Body of pancreas (tissue), 4 donors: ENCODE measurements around the gene RIT2. TPM values are rescaled to one million over a fixed set of nuclear protein-coding genes. Genes with fewer than 3 reads are reported as not detected.

Source experiments
- ATAC-seq: fragments of 150-250 bp; one replicate; pipeline ENCODE4 v1.9.1; 2016
- DNase-seq, 4 donors: peaks; one replicate each; pipeline ENCODE4 v3.0.0-alpha.2; 2019
- H3K27ac ChIP-seq, 4 donors: fragments of 200-600 bp; sonication (generic); 1 replicate in 3 of 4; 2 replicates in 1 of 4; pipeline versions ENCODE4 v1.5.1 to v1.6.1; 2016 to 2019; ENCODE audit warnings: mild to moderate bottlenecking in 1 of 4, mixed read lengths in 1 of 4, moderate library complexity in 1 of 4
- H3K27me3 ChIP-seq, 2 donors: fragments of 200-600 bp; sonication (generic); one replicate each; pipeline ENCODE4 v1.6.0; 2016; ENCODE audit warnings: mild to moderate bottlenecking in 1 of 2
- H3K36me3 ChIP-seq, 2 donors: fragments of 200-600 bp; sonication (generic); replicated peaks in 1 of 2; 2 replicates each; pipeline ENCODE4 v1.5.1; 2016; ENCODE audit warnings: low read depth in 2 of 2; ENCODE audit not compliant: insufficient read depth in 1 of 2
- H3K4me1 ChIP-seq: fragments of 200-600 bp; sonication (generic); one replicate; pipeline ENCODE4 v1.6.0; 2016
- H3K4me3 ChIP-seq, 2 donors: fragments of 200-600 bp; sonication (generic); 1 replicate in 1 of 2; 2 replicates in 1 of 2; pipeline ENCODE4 v1.5.1; 2016 to 2019
- H3K9me3 ChIP-seq, 3 donors: fragments of 200-600 bp; sonication (generic); 1 replicate in 2 of 3; 2 replicates in 1 of 3; pipeline ENCODE4 v1.5.1; 2016
- POLR2A ChIP-seq, 3 donors: fragments of 450-650 bp; IDR thresholded peaks; one replicate each; pipeline ENCODE4 v1.6.1; 2016; ENCODE audit warnings: antibody characterized with exemption in 3 of 3, mild to moderate bottlenecking in 2 of 3
- WGBS, 2 donors: methylation state at CpG; one replicate each; pipeline ENCODE4 v1.1.5; 2017; 5-methylcytosine and 5-hydroxymethylcytosine counted together
- intact Hi-C: fragments of 100-400 bp; cut with DNase I; formaldehyde crosslinking; loops from one replicate; pipeline ENCODE4 v1.15.1; 2023
- total RNA-seq, 2 donors: library from RNA; depleted of rRNA; stranded (reverse); fragments of >200 nt; gene quantifications; one replicate each; pipeline ENCODE4 v1.1.0, GENCODE V29; 2016
- TF ChIP-seq, protein P1 (sequence below), 7 experiments: fragments of 450-650 bp in 4 of 7; fragments of 200-600 bp in 3 of 7; sonication (generic) in 3 of 7; IDR thresholded peaks; one replicate each; pipeline ENCODE4 v1.5.1; 2016 to 2019; ENCODE audit warnings: antibody characterized with exemption in 7 of 7

The RIT2 gene
- total RNA-seq, 2 donors from 2014 or later = not detected

DNA sequence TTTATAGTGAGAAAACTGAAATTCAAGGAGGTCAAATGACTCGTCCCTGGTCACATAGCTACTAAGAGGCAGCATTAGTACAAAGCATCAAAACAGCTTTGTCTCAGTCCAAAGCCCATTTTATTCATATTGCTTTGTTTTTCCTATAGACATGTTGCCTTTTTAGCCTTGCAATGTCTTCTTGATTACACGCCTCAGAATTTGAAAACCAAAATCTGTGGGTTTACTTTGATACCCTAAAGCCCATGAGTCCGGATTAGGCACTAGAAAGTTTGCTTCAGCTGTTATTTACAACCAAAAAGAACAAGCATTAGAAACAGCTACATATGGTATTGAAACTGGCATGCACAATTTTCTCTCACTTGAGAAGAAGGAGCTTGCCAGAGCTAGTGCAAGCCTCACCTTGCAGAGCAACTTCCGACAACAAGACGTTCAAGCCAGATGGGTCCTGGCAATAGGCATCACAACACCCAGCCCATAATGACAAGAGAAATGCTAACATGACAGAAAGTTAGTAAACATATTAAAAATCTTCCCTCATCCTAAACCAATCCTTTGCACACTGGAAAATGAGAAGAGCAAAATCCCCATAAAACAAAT lies 276.8 kb downstream of the RIT2 start:
- Histone ChIP-seq H3K4me3 (no peak overlapping the region), H3K9me3 (no peaks in the 10 kb centered on the region), H3K27me3 (no peaks in the 10 kb centered on the region), H3K36me3 (no peaks in the 10 kb centered on the region), H3K27ac (no peak overlapping the region), H3K4me1 (no peaks in the 10 kb centered on the region)
- no peak for ATAC-seq
- DNase-seq = no peak
- intact Hi-C loops = no loop called here
- TF ChIP-seq POLR2A (IDR thresholded peaks at IDR 0.05) = no peak
- TF ChIP-seq, protein P1, sequence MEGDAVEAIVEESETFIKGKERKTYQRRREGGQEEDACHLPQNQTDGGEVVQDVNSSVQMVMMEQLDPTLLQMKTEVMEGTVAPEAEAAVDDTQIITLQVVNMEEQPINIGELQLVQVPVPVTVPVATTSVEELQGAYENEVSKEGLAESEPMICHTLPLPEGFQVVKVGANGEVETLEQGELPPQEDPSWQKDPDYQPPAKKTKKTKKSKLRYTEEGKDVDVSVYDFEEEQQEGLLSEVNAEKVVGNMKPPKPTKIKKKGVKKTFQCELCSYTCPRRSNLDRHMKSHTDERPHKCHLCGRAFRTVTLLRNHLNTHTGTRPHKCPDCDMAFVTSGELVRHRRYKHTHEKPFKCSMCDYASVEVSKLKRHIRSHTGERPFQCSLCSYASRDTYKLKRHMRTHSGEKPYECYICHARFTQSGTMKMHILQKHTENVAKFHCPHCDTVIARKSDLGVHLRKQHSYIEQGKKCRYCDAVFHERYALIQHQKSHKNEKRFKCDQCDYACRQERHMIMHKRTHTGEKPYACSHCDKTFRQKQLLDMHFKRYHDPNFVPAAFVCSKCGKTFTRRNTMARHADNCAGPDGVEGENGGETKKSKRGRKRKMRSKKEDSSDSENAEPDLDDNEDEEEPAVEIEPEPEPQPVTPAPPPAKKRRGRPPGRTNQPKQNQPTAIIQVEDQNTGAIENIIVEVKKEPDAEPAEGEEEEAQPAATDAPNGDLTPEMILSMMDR (IDR thresholded peaks at IDR 0.05) = no peak
- WGBS, 2 donors = 49 to 57% methylated on average over 5 of the region's 5 CpGs

DNA sequence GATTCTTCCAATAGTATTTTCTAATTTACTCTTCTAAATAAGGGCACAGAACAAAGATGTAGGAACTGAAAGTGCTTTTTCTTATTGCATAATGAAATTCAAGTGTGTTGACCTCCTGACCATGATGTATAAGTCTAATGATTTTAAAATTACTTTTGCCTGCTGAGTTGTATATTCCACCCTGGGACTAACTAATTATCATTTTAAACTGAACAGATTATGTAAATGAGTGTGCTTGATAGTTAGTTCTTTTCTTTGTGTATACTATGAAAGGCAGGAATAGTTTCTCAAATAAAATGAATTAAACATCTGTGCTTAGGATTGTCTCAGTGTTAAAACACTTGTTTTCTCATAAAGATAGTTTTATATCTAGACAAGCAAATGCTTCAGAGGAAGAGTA lies 284.5 kb downstream of the RIT2 start:
- no peaks in the 10 kb centered on the region for H3K4me1 ChIP-seq
- H3K27ac ChIP-seq = no peak overlapping the region
- ATAC-seq (no peak), DNase-seq (no peak)
- no peak for TF ChIP-seq POLR2A (IDR thresholded peaks at IDR 0.05)
- TF ChIP-seq, protein P1 (IDR thresholded peaks at IDR 0.05) = no peak
- intact Hi-C loops = no loop called here
- H3K4me3 ChIP-seq = no peak overlapping the region
- H3K36me3 ChIP-seq = no peaks in the 10 kb centered on the region
- H3K27me3 ChIP-seq = no peaks in the 10 kb centered on the region
- no peaks in the 10 kb centered on the region for H3K9me3 ChIP-seq

DNA sequence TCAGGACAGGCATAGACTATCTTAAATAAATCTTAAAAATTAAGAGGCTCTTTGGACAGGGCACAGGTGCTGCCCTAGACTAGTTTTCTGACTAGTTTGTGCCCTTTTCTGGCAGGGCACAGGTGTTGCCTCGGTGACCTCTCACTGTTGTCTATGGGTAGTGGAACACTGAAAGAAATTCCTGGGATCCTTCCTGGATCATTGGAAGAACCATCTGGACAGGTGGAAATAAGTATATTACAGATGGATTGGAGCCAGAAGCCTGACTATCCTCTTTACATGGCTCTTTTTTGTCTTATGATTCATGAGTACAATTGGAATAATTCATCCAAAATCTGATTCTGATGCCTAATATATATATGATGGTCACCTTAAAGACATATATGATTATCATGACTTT lies 286.6 kb downstream of the RIT2 start:
- no peak for TF ChIP-seq POLR2A (IDR thresholded peaks at IDR 0.05)
- TF ChIP-seq, protein P1 (IDR thresholded peaks at IDR 0.05) = no peak
- ATAC-seq = no peak
- no peak for DNase-seq
- Histone ChIP-seq H3K27ac (no peak overlapping the region), H3K9me3 (no peaks in the 10 kb centered on the region), H3K27me3 (no peaks in the 10 kb centered on the region), H3K36me3 (no peaks in the 10 kb centered on the region), H3K4me3 (no peak overlapping the region), H3K4me1 (no peaks in the 10 kb centered on the region)
- WGBS, 2 donors = 81 to 88% methylated on average over 1 of the region's 1 CpG
- intact Hi-C loops = no loop called here

DNA sequence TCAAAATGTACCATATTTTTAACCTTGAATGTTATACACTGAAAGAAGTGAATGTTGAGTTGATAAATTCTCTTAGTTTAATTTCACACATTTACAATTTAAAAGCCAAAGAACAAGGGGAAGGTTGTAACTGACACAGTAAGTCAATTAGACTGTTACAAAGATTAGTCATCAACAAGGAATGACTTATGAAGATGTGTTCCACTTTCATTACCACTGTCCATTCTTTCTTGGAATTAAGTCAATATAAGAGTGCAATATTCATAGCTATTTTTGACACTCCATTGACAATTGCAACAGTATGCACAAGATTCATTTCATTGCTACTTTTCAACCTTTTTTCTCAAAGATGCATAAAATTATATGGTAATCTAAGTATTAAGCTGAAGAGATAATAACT lies 291.3 kb downstream of the RIT2 start:
- ATAC-seq (no peak), DNase-seq (no peak)
- Histone ChIP-seq H3K4me1 (no peaks in the 10 kb centered on the region), H3K27me3 (no peaks in the 10 kb centered on the region), H3K27ac (no peak overlapping the region), H3K9me3 (no peaks in the 10 kb centered on the region), H3K36me3 (no peaks in the 10 kb centered on the region), H3K4me3 (no peak overlapping the region)
- intact Hi-C loops = no loop called here
- TF ChIP-seq, protein P1 (IDR thresholded peaks at IDR 0.05) = no peak
- no peak for TF ChIP-seq POLR2A (IDR thresholded peaks at IDR 0.05)

DNA sequence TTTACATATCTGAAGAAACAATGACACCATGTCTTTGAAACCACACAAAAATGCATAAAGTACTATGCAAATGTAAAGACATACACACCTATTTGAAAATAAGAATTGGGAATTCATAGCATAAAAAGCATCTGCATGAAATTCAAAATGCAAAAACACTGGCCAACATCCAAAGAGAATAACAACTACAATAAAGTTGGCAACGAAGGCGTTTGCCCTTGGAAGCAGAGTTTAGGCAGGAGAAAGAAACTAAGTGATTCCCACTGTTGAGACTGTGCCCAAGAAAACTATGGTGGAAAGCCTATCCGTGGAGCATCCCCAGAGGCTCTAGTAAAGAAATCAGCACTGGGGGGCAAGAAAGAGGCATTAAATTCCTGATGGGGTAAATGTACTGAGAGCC lies 292.8 kb downstream of the RIT2 start:
- intact Hi-C loops = no loop called here
- WGBS, 2 donors = 60 to 69% methylated on average over 3 of the region's 3 CpGs
- DNase-seq (no peak), ATAC-seq (no peak)
- no peak for TF ChIP-seq POLR2A (IDR thresholded peaks at IDR 0.05)
- TF ChIP-seq, protein P1 (IDR thresholded peaks at IDR 0.05) = no peak
- no peaks in the 10 kb centered on the region for H3K36me3 ChIP-seq
- no peaks in the 10 kb centered on the region for H3K27me3 ChIP-seq
- no peak overlapping the region for H3K27ac ChIP-seq
- H3K4me3 ChIP-seq = no peak overlapping the region
- H3K4me1 ChIP-seq = no peaks in the 10 kb centered on the region
- H3K9me3 ChIP-seq = no peaks in the 10 kb centered on the region
